Progenitor cell of endocrine pancreas (in vitro differentiated cells): ENCODE results near the gene PBX1. TPM values are rescaled to one million over a fixed set of nuclear protein-coding genes. Genes with fewer than 3 reads are reported as not detected.
A peak's percentile ranks its signal among the peaks of the same experiment; 100 is the strongest.

Experiments used
- DNase-seq: peaks from one replicate; pipeline ENCODE4 v3.0.0; 2021; ENCODE audit warnings: low spot score; ENCODE audit not compliant: unreplicated experiment
- H3K27ac Mint-ChIP-seq: 2 replicates; pipeline ENCODE4 v1.8.0; 2021; ENCODE audit warnings: mild to moderate bottlenecking, moderate library complexity, mixed read lengths
- H3K27me3 Mint-ChIP-seq: 2 replicates; pipeline ENCODE4 v1.8.0; 2021; ENCODE audit warnings: mixed read lengths
- H3K36me3 Mint-ChIP-seq: 2 replicates; pipeline ENCODE4 v1.8.0; 2022; ENCODE audit warnings: mixed read lengths; ENCODE audit not compliant: insufficient read depth
- H3K4me1 Mint-ChIP-seq: 2 replicates; pipeline ENCODE4 v1.8.0; 2021; ENCODE audit warnings: low read depth, mixed read lengths
- H3K4me3 Mint-ChIP-seq: 2 replicates; pipeline ENCODE4 v1.8.0; 2021; ENCODE audit warnings: low read depth, mild to moderate bottlenecking, moderate library complexity, mixed read lengths
- H3K9me3 Mint-ChIP-seq: 2 replicates; pipeline ENCODE4 v1.8.0; 2021; ENCODE audit warnings: low read depth, mixed read lengths
- CTCF ChIP-seq: fragments of 200-600 bp; sonication (generic); IDR thresholded peaks from one replicate; pipeline ENCODE4 v1.5.0; 2021; ENCODE audit warnings: antibody characterized with exemption, mild to moderate bottlenecking; ENCODE audit not compliant: unreplicated experiment
- total RNA-seq: library from RNA; stranded (reverse); gene quantifications from 2 replicates; pipeline ENCODE4 v1.2.1, GENCODE V29; 2021

Gene PBX1
- total RNA-seq, 1 donor from 2014 or later: 205 TPM

- Mint-ChIP-seq H3K27me3 (no peaks in the 10 kb centered on the region), H3K4me1 (peaks cover 21% of the 10 kb centered on the region), H3K27ac (no peak overlapping the region), H3K4me3 (no peak overlapping the region), H3K9me3 (no peaks in the 10 kb centered on the region), H3K36me3 (peaks cover 19% of the 10 kb centered on the region)
- no peak for TF ChIP-seq CTCF
- DNase-seq: no peak
Observed at GRCh38 chr1:164838786-164839185, 279.8 kb downstream of the PBX1 start.

- H3K27ac Mint-ChIP-seq: no peak overlapping the region
- H3K9me3 Mint-ChIP-seq: no peaks in the 10 kb centered on the region
- DNase-seq: no peak
- TF ChIP-seq CTCF: no peak
- peaks cover 15% of the 10 kb centered on the region for H3K4me1 Mint-ChIP-seq
- peaks cover 24% of the 10 kb centered on the region for H3K36me3 Mint-ChIP-seq
- H3K27me3 Mint-ChIP-seq: no peaks in the 10 kb centered on the region
- H3K4me3 Mint-ChIP-seq: no peak overlapping the region
Observed at GRCh38 chr1:164840936-164841335, 282.0 kb downstream of the PBX1 start.

- Mint-ChIP-seq H3K4me3 (no peak overlapping the region), H3K36me3 (peaks cover 31% of the 10 kb centered on the region), H3K27ac (peak overlapping the region; percentile 88), H3K27me3 (no peaks in the 10 kb centered on the region), H3K4me1 (peaks cover 8% of the 10 kb centered on the region), H3K9me3 (no peaks in the 10 kb centered on the region)
- DNase-seq: no peak
- no peak for TF ChIP-seq CTCF
Observed at GRCh38 chr1:164841702-164842465, 282.9 kb downstream of the PBX1 start.

- Mint-ChIP-seq H3K27ac (peak overlapping the region; percentile 22), H3K4me3 (no peak overlapping the region)
- DNase-seq: no peak
Observed at GRCh38 chr1:164842870-164843269, 283.9 kb downstream of the PBX1 start.

More at GRCh38 chr1:164842870-164843269, 283.9 kb downstream of the PBX1 start:
- Mint-ChIP-seq H3K27me3 (no peaks in the 10 kb centered on the region), H3K9me3 (no peaks in the 10 kb centered on the region), H3K4me1 (peaks cover 6% of the 10 kb centered on the region), H3K36me3 (peaks cover 31% of the 10 kb centered on the region)
- TF ChIP-seq CTCF: no peak
